Stomach (tissue), 4 donors: ENCODE data around the gene C5AR2.

ENCODE experiments used
- CTCF ChIP-seq, 7 experiments: fragments of 450-650 bp in 4 of 7; fragments of 200-600 bp in 3 of 7; sonication (generic) in 3 of 7; IDR thresholded peaks; one replicate each; pipeline ENCODE4 v1.5.1; 2016 to 2019; ENCODE audit warnings: antibody characterized with exemption in 7 of 7, control low read depth in 2 of 7, mild to moderate bottlenecking in 1 of 7
- EP300 ChIP-seq: sonication (generic); formaldehyde crosslinking; IDR thresholded peaks from one replicate; pipeline ENCODE4 v1.6.1; 2017; ENCODE audit warnings: antibody characterized with exemption

GRCh38 chr19:47296036-47296435, 35.9 kb upstream of the C5AR2 start:
- TF ChIP-seq CTCF (IDR thresholded peaks at IDR 0.05) (peak in 5 of 7 experiments; percentile 21 to 87 (median 67)), EP300 (no peak)
